Measurements from ENCODE around the gene SPTSSB. TPM values are rescaled to one million over a fixed set of nuclear protein-coding genes. Genes with fewer than 3 reads are reported as not detected.

The SPTSSB gene
- total RNA-seq, 1 donor from 2014 or later = 3.9 TPM

GRCh38 chr3:161337311-161337710 is 34.0 kb downstream of the SPTSSB start:
- no peak for TF ChIP-seq CTCF (IDR thresholded peaks at IDR 0.05; ENCODE audit: insufficient read depth, low read length, severe bottlenecking)
- no peak overlapping the region for H3K4me3 ChIP-seq (ENCODE audit: low read depth, low read length)
- no peak for FAIRE-seq
- no peaks in the 10 kb centered on the region for H3K36me3 ChIP-seq (ENCODE audit: control insufficient read depth, insufficient read depth, low read length)
- no peak for DNase-seq (ENCODE audit: low read depth)
- no peaks in the 10 kb centered on the region for H3K27me3 ChIP-seq (ENCODE audit: control insufficient read depth, insufficient read depth, low read length)

- FAIRE-seq (no peak), DNase-seq (ENCODE audit: low read depth) (no peak)
- no peak overlapping the region for H3K4me3 ChIP-seq (ENCODE audit: low read depth, low read length)
- no peaks in the 10 kb centered on the region for H3K27me3 ChIP-seq (ENCODE audit: control insufficient read depth, insufficient read depth, low read length)
- H3K36me3 ChIP-seq (ENCODE audit: control insufficient read depth, insufficient read depth, low read length) = no peaks in the 10 kb centered on the region
- TF ChIP-seq CTCF (IDR thresholded peaks at IDR 0.05; ENCODE audit: insufficient read depth, low read length, severe bottlenecking) = no peak
These were observed 34.7 kb downstream of the SPTSSB start for GRCh38 chr3:161336661-161337060.

GRCh38 chr3:161333696-161334095 is 37.6 kb downstream of the SPTSSB start:
- DNase-seq (ENCODE audit: low read depth) = no peak
- no peak for TF ChIP-seq CTCF (IDR thresholded peaks at IDR 0.05; ENCODE audit: insufficient read depth, low read length, severe bottlenecking)
- no peak for FAIRE-seq
- Histone ChIP-seq H3K36me3 (ENCODE audit: control insufficient read depth, insufficient read depth, low read length) (no peaks in the 10 kb centered on the region), H3K27me3 (ENCODE audit: control insufficient read depth, insufficient read depth, low read length) (no peaks in the 10 kb centered on the region), H3K4me3 (ENCODE audit: low read depth, low read length) (no peak overlapping the region)

GRCh38 chr3:161332792-161333191 is 38.5 kb downstream of the SPTSSB start:
- TF ChIP-seq CTCF (IDR thresholded peaks at IDR 0.05; ENCODE audit: insufficient read depth, low read length, severe bottlenecking) = no peak
- peak; percentile 71 for DNase-seq (ENCODE audit: low read depth)
- H3K4me3 ChIP-seq (ENCODE audit: low read depth, low read length) = no peak overlapping the region
- H3K36me3 ChIP-seq (ENCODE audit: control insufficient read depth, insufficient read depth, low read length) = no peaks in the 10 kb centered on the region
- FAIRE-seq = peak; percentile 7
- H3K27me3 ChIP-seq (ENCODE audit: control insufficient read depth, insufficient read depth, low read length) = no peaks in the 10 kb centered on the region

- DNase-seq (ENCODE audit: low read depth) = no peak
- Histone ChIP-seq H3K36me3 (ENCODE audit: control insufficient read depth, insufficient read depth, low read length) (no peaks in the 10 kb centered on the region), H3K27me3 (ENCODE audit: control insufficient read depth, insufficient read depth, low read length) (no peaks in the 10 kb centered on the region), H3K4me3 (ENCODE audit: low read depth, low read length) (no peak overlapping the region)
- no peak for FAIRE-seq
- no peak for TF ChIP-seq CTCF (IDR thresholded peaks at IDR 0.05; ENCODE audit: insufficient read depth, low read length, severe bottlenecking)
These were observed 46.3 kb downstream of the SPTSSB start for GRCh38 chr3:161325059-161325458.

- H3K27me3 ChIP-seq (ENCODE audit: control insufficient read depth, insufficient read depth, low read length) = no peaks in the 10 kb centered on the region
- DNase-seq (ENCODE audit: low read depth) = peak; percentile 50
- no peaks in the 10 kb centered on the region for H3K36me3 ChIP-seq (ENCODE audit: control insufficient read depth, insufficient read depth, low read length)
- no peak for FAIRE-seq
- no peak for TF ChIP-seq CTCF (IDR thresholded peaks at IDR 0.05; ENCODE audit: insufficient read depth, low read length, severe bottlenecking)
- H3K4me3 ChIP-seq (ENCODE audit: low read depth, low read length) = no peak overlapping the region
These were observed 47.2 kb downstream of the SPTSSB start for GRCh38 chr3:161323926-161324621.
